Ecto neural progenitor cell (in vitro differentiated cells): ENCODE results near the gene OTOP3.
A peak's percentile ranks its signal among the peaks of the same experiment; 100 is the strongest.

Source experiments
- DNase-seq: peaks from one replicate; pipeline ENCODE4 v3.0.0-alpha.2; 2018; ENCODE audit warnings: low spot score

Gene OTOP3

GRCh38 chr17:74987418-74987908, 51.8 kb downstream of the OTOP3 start, which contains the start of gene CDR2L:
TSS of gene CDR2L (plus strand) at chr17:74987632. CDS start at chr17:74988044, 412 bp downstream.
- DNase-seq, result peak; percentile 99

- DNase-seq, result peak; percentile 89
Measured at GRCh38 chr17:74987909-74988711, 52.4 kb downstream of the OTOP3 start.

GRCh38 chr17:74990581-74991105, 54.9 kb downstream of the OTOP3 start:
- DNase-seq, result no peak

GRCh38 chr17:74992223-74992622, 56.5 kb downstream of the OTOP3 start:
- no peak for DNase-seq

GRCh38 chr17:74994440-74994839, 58.7 kb downstream of the OTOP3 start:
- no peak for DNase-seq

- no peak for DNase-seq
Measured at GRCh38 chr17:74995847-74996246, 60.1 kb downstream of the OTOP3 start.

- no peak for DNase-seq
Measured at GRCh38 chr17:74998783-74999182, 63.1 kb downstream of the OTOP3 start.

GRCh38 chr17:74999523-74999922, 63.8 kb downstream of the OTOP3 start:
- no peak for DNase-seq
